ENCODE results near the gene ALS2CL.

The ALS2CL gene

DNA sequence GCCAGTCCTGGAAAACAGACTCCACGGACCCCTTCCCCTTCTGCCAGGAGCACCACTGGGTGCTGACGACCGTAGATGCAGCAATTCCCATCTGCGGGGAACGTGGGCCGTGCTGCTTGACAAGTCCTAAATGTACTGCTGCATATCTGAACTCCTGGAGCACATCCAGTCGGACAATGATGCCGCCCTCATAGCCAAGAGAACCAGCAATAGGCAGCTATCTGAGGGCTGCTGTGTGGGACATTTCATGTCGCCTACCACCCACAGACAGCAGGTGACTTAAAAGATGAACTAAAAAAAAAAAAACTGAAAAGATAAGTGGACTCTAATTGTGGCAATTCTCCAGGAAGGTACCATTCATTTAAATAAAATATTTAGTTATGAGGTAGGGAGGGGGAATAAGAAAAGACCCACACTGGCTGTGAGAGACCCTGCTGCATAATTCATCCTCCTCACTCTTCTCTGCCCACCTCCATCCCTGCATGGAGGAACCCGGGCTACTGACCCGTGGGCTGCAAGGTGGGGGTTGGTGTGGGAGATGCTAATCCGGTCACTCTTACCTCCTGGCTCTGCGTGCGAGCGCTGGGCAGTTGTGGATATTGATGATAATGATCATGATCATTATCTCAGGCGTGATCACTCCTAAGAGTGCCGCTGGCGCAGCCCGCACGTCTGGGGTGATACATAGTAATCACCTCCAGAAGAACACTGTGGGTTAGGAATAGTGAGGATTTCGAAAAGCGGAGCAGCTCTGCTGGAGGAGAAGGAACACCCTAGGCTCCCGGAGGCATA lies 28.3 kb downstream of the ALS2CL start:
- no peaks in the 10 kb centered on the region for H3K36me3 ChIP-seq
- DNase-seq, result no peak
- no peaks in the 10 kb centered on the region for H3K27me3 ChIP-seq
- TF ChIP-seq, protein P1, sequence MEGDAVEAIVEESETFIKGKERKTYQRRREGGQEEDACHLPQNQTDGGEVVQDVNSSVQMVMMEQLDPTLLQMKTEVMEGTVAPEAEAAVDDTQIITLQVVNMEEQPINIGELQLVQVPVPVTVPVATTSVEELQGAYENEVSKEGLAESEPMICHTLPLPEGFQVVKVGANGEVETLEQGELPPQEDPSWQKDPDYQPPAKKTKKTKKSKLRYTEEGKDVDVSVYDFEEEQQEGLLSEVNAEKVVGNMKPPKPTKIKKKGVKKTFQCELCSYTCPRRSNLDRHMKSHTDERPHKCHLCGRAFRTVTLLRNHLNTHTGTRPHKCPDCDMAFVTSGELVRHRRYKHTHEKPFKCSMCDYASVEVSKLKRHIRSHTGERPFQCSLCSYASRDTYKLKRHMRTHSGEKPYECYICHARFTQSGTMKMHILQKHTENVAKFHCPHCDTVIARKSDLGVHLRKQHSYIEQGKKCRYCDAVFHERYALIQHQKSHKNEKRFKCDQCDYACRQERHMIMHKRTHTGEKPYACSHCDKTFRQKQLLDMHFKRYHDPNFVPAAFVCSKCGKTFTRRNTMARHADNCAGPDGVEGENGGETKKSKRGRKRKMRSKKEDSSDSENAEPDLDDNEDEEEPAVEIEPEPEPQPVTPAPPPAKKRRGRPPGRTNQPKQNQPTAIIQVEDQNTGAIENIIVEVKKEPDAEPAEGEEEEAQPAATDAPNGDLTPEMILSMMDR (IDR thresholded peaks at IDR 0.05; ENCODE audit: low read depth, low read length), result no peak
- no peak overlapping the region for H3K4me3 ChIP-seq (ENCODE audit: low read depth, low read length)
- H3K9me3 ChIP-seq, result no peaks in the 10 kb centered on the region
- H3K4me1 ChIP-seq, result no peaks in the 10 kb centered on the region

DNA sequence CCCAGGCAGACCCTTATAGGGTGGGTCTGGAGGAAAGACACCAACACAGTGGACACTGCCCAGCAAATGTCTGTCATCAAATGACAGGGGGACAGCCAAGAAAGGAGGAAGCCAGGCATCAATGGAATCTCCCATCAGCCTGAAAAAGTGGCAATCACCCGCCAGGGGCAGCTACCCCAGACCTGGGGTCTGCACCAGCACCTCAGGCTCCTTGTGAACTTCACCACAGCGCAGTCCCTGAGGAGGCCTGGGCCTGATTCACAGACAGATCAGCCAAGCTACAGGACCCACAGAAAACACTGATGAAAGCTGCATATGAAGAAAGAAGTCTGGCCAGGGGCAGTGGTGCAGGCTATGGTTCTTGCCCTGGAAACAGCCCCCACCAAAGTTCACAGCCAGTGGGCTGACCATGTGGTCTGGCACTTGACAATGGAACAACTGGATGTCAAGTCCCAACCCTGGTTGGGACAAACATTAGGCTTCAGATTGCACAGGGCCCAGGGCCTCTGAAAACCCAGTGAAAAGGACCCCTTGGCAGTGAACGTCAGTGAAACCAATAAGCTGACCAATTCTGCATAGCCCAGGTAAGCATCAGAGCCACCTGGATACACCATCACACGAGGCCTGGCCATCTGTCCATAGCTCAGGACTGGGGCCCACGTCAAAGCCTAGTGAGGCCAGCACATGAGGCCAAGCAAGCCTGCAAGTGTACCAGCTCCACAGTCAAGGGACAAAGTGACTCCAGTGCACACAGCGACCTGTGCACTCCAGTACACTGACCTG lies 29.1 kb downstream of the ALS2CL start:
- H3K27me3 ChIP-seq, result no peaks in the 10 kb centered on the region
- no peak for DNase-seq
- no peaks in the 10 kb centered on the region for H3K36me3 ChIP-seq
- TF ChIP-seq, protein P1 (IDR thresholded peaks at IDR 0.05; ENCODE audit: low read depth, low read length), result no peak
- H3K4me1 ChIP-seq, result no peaks in the 10 kb centered on the region
- H3K9me3 ChIP-seq, result no peaks in the 10 kb centered on the region
- H3K4me3 ChIP-seq (ENCODE audit: low read depth, low read length), result no peak overlapping the region

DNA sequence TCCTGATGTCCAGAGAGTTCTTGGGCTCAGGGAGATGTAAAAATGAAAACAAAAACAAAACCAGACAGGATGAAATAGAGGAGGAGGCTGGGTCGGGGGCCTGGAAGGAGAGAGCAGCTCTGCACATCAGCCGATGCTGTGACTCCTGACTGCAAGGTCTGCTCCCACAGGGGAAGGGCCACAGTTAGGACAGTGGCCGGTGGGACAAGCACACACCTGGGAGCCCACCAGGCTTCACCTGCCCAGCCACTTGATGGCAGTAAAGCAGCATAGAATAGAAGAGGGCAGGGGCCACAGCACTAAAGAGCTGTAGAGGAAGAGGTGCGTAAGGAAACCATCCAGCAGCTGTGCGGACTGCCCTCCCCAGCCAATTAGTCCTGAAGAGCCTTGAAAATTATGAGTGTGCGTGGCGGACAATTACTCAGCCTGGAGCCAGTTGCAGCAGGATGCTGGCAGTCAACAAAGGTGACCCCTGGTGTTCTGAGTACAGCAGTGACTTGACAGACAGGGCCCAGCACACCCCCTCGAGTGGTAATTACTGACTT lies 29.8 kb downstream of the ALS2CL start:
- no peaks in the 10 kb centered on the region for H3K36me3 ChIP-seq
- H3K9me3 ChIP-seq, result no peaks in the 10 kb centered on the region
- peak; percentile 19 for DNase-seq
- TF ChIP-seq, protein P1 (IDR thresholded peaks at IDR 0.05; ENCODE audit: low read depth, low read length), result peak; percentile 29; the same call in 1 of the 2 replicates
- H3K27me3 ChIP-seq, result no peaks in the 10 kb centered on the region
- no peaks in the 10 kb centered on the region for H3K4me1 ChIP-seq
- no peak overlapping the region for H3K4me3 ChIP-seq (ENCODE audit: low read depth, low read length)

DNA sequence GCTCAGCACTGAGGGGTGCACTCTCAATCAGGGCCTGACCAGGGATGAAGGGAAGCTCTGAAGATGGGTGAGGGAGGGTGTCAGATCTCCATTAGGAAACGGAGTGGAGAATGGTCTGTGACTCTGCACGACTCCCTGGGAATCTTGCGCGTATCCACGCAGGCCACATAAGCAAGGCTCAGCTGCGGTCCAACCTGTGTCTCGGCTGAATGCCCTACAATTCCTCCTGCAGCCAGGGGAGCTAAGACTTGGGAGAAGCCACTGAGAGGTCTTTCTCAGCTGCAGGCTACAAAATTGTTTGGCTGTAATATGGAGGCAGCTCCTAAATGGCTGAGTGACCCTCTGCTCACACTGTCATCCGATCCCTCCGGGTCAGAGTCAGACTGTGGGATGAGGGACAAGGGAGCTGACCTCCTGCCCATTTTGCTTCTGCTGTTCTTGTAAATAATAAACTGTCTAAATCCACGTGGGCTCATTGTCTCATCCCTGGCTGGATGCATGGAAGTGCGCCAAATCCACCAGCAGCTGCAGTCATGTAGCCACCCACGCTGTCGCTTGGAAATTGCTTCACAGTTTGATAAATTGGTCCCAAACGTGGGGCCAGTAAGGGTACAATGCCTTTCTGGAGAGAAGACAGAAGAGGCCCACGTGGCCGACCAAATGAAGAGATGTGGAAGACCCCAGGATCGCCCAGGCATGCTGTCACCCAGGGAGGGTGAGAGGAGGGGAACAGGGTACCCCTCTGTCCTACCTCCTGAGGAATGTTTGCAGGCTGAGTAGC lies 30.5 kb downstream of the ALS2CL start:
- H3K27me3 ChIP-seq, result no peaks in the 10 kb centered on the region
- peak; percentile 37 for DNase-seq
- no peaks in the 10 kb centered on the region for H3K9me3 ChIP-seq
- no peak overlapping the region for H3K4me3 ChIP-seq (ENCODE audit: low read depth, low read length)
- TF ChIP-seq, protein P1 (IDR thresholded peaks at IDR 0.05; ENCODE audit: low read depth, low read length), result no peak
- H3K36me3 ChIP-seq, result no peaks in the 10 kb centered on the region
- no peaks in the 10 kb centered on the region for H3K4me1 ChIP-seq

DNA sequence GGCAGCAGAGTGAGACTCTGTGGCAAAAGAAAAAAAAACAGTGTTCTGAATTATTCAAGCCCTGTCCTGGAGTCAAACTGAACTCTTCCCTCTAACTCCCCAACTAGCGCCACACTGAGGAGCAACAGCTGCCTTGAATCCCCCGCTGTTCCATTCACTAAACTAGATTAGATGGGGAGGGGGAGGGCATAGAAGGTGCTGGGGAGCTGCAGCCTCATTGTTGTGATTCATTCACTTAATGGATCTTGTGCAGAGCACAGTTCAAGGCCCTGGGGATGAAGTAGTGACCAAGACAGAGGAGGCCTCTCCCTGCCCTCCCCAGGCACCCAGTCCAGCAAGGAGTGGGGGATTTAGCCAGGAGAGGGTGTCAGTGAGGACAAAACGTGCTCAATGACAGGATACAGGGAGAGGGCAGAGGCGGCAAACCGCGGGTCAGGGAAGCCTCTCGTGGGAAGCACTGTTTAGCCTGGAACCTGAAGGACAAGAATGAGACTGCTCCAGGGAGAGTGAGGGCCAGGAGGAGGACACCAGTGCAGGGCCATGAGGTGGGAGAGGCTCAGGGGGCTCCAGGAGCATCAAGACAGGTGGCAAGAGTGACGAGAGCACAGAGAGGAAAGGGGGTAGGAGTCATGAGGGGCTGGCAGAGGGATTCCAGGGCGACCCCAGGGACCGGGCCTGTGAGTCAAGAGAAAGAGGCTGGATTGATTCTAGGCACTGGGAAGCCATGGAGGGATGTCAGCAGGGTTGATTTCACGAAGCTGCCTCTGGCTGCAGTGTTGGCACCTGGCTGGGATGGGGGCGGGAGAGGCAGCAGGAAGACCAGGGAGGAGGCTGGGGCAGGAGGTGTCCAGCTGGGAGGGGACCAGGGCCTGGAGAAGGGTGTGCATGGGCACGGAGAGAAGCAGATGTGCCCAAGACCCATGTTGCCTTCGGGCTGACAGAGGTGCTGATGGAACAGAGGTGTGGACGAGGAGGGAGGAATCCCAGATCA lies 31.4 kb downstream of the ALS2CL start:
- no peaks in the 10 kb centered on the region for H3K4me1 ChIP-seq

More for the DNA sequence above, 31.4 kb downstream of the ALS2CL start:
- Histone ChIP-seq H3K36me3 (no peaks in the 10 kb centered on the region), H3K4me3 (ENCODE audit: low read depth, low read length) (no peak overlapping the region), H3K27me3 (no peaks in the 10 kb centered on the region), H3K9me3 (no peaks in the 10 kb centered on the region)
- DNase-seq, result no peak
- TF ChIP-seq, protein P1 (IDR thresholded peaks at IDR 0.05; ENCODE audit: low read depth, low read length), result no peak

Measured in BE2C (cell line).